GM19452 (cell line): Measurements from ENCODE around the gene CCDC82.

ENCODE experiments used
- ATAC-seq: cut with Tn5 transposase; IDR thresholded peaks from one replicate; pipeline ENCODE4 v1.9.1; 2021; ENCODE audit not compliant: unreplicated experiment

The CCDC82 gene

DNA sequence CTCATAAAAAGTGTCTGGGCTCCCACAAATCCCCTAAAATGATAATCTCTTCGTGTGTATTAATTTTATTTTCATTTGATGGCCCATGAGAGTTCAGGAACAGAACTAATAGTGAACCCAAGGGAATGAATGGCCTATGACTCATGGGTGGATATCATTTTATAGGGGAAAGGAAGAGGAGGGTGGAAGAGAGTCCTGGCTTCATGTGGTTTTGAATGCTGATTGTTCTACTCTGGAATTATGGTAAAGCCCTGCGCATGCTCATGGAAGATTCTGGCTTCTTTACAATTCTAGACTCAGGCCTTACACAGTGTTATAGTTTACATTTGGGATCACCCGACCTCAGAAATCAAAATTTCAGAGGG, 82.0 kb downstream of the CCDC82 start:
- no peak for ATAC-seq

DNA sequence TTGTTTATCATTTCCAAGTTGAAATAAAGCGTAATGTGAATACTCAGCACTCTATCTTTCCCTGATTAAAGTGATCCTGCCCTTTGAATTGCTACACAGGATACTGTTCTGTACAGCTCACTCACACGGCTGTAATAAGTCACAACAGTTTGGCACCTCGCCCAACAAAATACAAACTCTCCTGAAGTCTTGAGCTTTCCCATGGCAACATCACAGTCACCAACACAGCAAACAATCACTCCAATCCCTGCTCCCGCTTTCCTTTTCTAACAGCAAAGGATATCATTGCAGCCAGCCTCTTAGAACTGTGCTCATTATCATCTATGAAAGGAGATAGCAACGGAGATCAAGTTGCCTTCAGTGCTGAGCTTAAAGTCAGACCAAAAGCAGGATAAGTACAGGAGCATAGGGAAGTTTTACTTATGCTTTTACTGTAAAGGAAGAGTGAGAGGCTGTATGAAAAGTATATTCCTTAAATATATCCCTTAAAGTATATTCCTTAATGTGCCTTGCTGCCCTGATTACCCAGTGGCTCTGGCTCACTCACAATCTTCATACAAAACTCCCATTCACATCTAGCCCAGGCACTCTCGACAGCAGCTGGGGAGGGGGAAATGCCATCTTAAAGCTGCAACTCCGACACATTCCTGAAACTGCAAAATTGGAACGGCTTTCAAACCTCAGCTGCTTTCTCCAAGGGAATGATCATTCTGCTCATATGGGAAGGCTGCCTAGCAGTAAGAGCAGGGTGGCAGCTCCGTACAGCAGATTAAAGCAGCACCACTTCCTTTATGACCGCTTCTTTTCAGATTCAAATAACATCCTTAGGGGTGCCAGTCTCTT, 82.6 kb downstream of the CCDC82 start:
- no peak for ATAC-seq

- no peak for ATAC-seq
Observed at GRCh38 chr11:96306600-96306932, 83.1 kb downstream of the CCDC82 start.

- no peak for ATAC-seq
Observed at GRCh38 chr11:96306071-96306470, 83.6 kb downstream of the CCDC82 start.

GRCh38 chr11:96303980-96304379, 85.7 kb downstream of the CCDC82 start:
- ATAC-seq: no peak

GRCh38 chr11:96303064-96303463, 86.6 kb downstream of the CCDC82 start:
- no peak for ATAC-seq
